K562 (cell line): Measurements from ENCODE around the gene ATP8A1. TPM values are rescaled to one million over a fixed set of nuclear protein-coding genes. Genes with fewer than 3 reads are reported as not detected.

ENCODE experiments used
- ATAC-seq: fragments of 200-7000 bp; cut with Tn5 transposase; 3 replicates; pipeline ENCODE4 v1.9.1; 2020; ENCODE audit warnings: moderate library complexity
- BruUV-seq: library from RNA; stranded (reverse); fragments of 400-500 nt; replicated peaks from 2 replicates; lab custom pipeline; 2021; lab: Mats Ljungman, UMichigan
- CTCF ChIA-PET: fragments of 300-600 bp; formaldehyde crosslinking; extraction: SDS; loops from one replicate; lab custom pipeline; 2021; ENCODE audit warnings: low intra/inter-chr PET ratio; lab: Yijun Ruan, JAX
- POLR2A ChIA-PET: fragments of 300-600, 350-650 bp; sonication (Branson Sonifier 250); formaldehyde crosslinking; extraction: SDS; loops from one replicate; lab custom pipeline; 2021; ENCODE audit warnings: antibody characterized with exemption, inconsistent platforms; lab: Yijun Ruan, JAX
- DNase-seq, 4 experiments: peaks; one replicate each; pipeline versions ENCODE4 v3.0.0 to v3.0.0-alpha.2; 2011 to 2018; ENCODE audit warnings: low spot score in 3 of 4, mixed read lengths in 3 of 4; ENCODE audit errors: extremely low read depth in 1 of 4
- FAIRE-seq: peaks from 2 replicates; lab custom pipeline; 2011; peaks lifted over from hg19 to GRCh38; lab: Jason Lieb, UNC
- H2AFZ ChIP-seq: 2 replicates; pipeline ENCODE4 v1.6.0; 2011; ENCODE audit warnings: low read depth, low read length, control low read depth, inconsistent platforms
- H3K27ac ChIP-seq: fragments of 200-600 bp; 3 replicates; pipeline ENCODE4 v1.8.0; 2011; ENCODE audit warnings: low read depth, mild to moderate bottlenecking, control low read depth, inconsistent platforms, low read length, moderate library complexity, mixed read lengths; ENCODE audit errors: extremely low read depth
- H3K27me3 ChIP-seq, 2 experiments: fragments of 300-600 bp in 1 of 2; 2 replicates in 1 of 2; 3 replicates in 1 of 2; pipeline versions ENCODE4 v1.6.0 to v1.8.0; 2011; ENCODE audit warnings: inconsistent platforms in 2 of 2, low read length in 2 of 2, mild to moderate bottlenecking in 1 of 2, mixed read lengths in 1 of 2, moderate library complexity in 1 of 2; ENCODE audit not compliant: control insufficient read depth in 2 of 2, insufficient read depth in 2 of 2
- H3K36me3 ChIP-seq: fragments of 300-600 bp; 3 replicates; pipeline ENCODE4 v1.8.0; 2011; ENCODE audit warnings: mild to moderate bottlenecking, low read length, inconsistent platforms; ENCODE audit not compliant: control insufficient read depth, insufficient read depth
- H3K4me1 ChIP-seq, 2 experiments: fragments of 200-600 bp in 1 of 2; replicated peaks in 1 of 2; 2 replicates in 1 of 2; 3 replicates in 1 of 2; pipeline versions ENCODE4 v1.5.1 to v1.8.0; 2011; ENCODE audit warnings: inconsistent platforms in 2 of 2, low read length in 2 of 2, mild to moderate bottlenecking in 1 of 2, mixed read lengths in 1 of 2, moderate library complexity in 1 of 2; ENCODE audit not compliant: control insufficient read depth in 2 of 2, insufficient read depth in 2 of 2
- H3K4me2 ChIP-seq: 2 replicates; pipeline ENCODE4 v1.6.1; 2011; ENCODE audit warnings: low read length, control low read depth, inconsistent platforms, mixed read lengths; ENCODE audit not compliant: insufficient read depth
- H3K4me3 ChIP-seq: fragments of 200-600 bp; sonication (generic), shearing (Covaris generic); 2 replicates; pipeline ENCODE4 v1.5.1; 2016; ENCODE audit warnings: control low read depth, inconsistent platforms
- H3K79me2 ChIP-seq: fragments of 200-600 bp; 3 replicates; pipeline ENCODE4 v1.8.0; 2011; ENCODE audit warnings: low read length, inconsistent platforms; ENCODE audit not compliant: control insufficient read depth, insufficient read depth
- H3K9ac ChIP-seq, 2 experiments: 2 replicates each; pipeline versions ENCODE4 v1.6.0 to v1.6.1; 2011; ENCODE audit warnings: low read depth in 2 of 2, low read length in 2 of 2, control low read depth in 1 of 2, inconsistent platforms in 1 of 2, mild to moderate bottlenecking in 1 of 2, mixed read lengths in 1 of 2; ENCODE audit not compliant: insufficient read depth in 1 of 2
- H3K9me1 ChIP-seq: one replicate; pipeline ENCODE4 v1.6.0; 2011; ENCODE audit warnings: inconsistent platforms, mild to moderate bottlenecking, low read length, moderate library complexity; ENCODE audit not compliant: control insufficient read depth, insufficient read depth
- H3K9me3 ChIP-seq: replicated peaks from 2 replicates; pipeline ENCODE4 v1.5.1; 2011; ENCODE audit warnings: low read depth, low read length, inconsistent platforms; ENCODE audit not compliant: control insufficient read depth, insufficient read depth
- H4K20me1 ChIP-seq: replicated peaks from 2 replicates; pipeline ENCODE4 v1.6.1; 2011; ENCODE audit warnings: low read length, inconsistent platforms, mixed read lengths; ENCODE audit not compliant: control insufficient read depth, insufficient read depth
- NFIC ChIP-seq: fragments of 450-650 bp; IDR thresholded peaks from 2 replicates; pipeline ENCODE4 v1.6.1; 2017; ENCODE audit warnings: mild to moderate bottlenecking, inconsistent platforms
- NFIX ChIP-seq: fragments of 250-450 bp; sonication (Bioruptor Pico); IDR thresholded peaks from 2 replicates; pipeline ENCODE4 v1.4.0; 2020; ENCODE audit warnings: low read depth, mild to moderate bottlenecking, moderate library complexity
- WGBS: fragments of 100-300 bp; shearing (Covaris generic); methylation state at CpG from one replicate; pipeline ENCODE4 v1.1.6; 2016; ENCODE audit warnings: low coverage, mixed read lengths; ENCODE audit not compliant: insufficient coverage; ENCODE audit errors: missing lambda C conversion rate; 5-methylcytosine and 5-hydroxymethylcytosine counted together
- in situ Hi-C: fragments of 300-500 bp; cut with MboI; formaldehyde crosslinking; loops from 4 replicates; pipeline ENCODE4 v1.15.0; 2018; ENCODE audit warnings: inconsistent platforms, mixed read lengths
- intact Hi-C: fragments of 100-400 bp; cut with micrococcal nuclease; formaldehyde crosslinking; loops from 2 replicates; pipeline ENCODE4 v1.14.2; 2022
- polyA plus RNA-seq, 8 experiments: library from polyadenylated mRNA; depleted of rRNA in 4 of 8; stranded (reverse) in 5 of 8; unstranded in 3 of 8; fragments of >200 nt; fragmentation: Nextera tagmentation in 2 of 8; fragmentation: Illumina TruSeq in 1 of 8; extraction: Ambion mirVana in 2 of 8; extraction: Trizol in 1 of 8; gene quantifications; 2 replicates each; pipeline versions ENCODE4 v1.2.1 to v1.2.3, GENCODE V29; 2011 to 2014; ENCODE audit warnings: inconsistent platforms in 1 of 8, missing spikeins in 1 of 8
- total RNA-seq, 7 experiments: library from RNA; depleted of rRNA in 6 of 7; stranded (reverse); fragments of >200 nt in 6 of 7; fragmentation: Illumina TruSeq in 2 of 7; extraction: Trizol in 2 of 7; gene quantifications; 2 replicates each; pipeline versions ENCODE4 v1.2.1 to v1.2.3, GENCODE V29; 2011 to 2021; ENCODE audit warnings: low replicate concordance in 1 of 7
- TF ChIP-seq, protein P1 (sequence below): sonication (generic); formaldehyde crosslinking; IDR thresholded peaks from 2 replicates; pipeline ENCODE4 v1.8.0; 2022; ENCODE audit warnings: mild to moderate bottlenecking, missing genetic modification reagents
- TF ChIP-seq, protein P2 (sequence below): IDR thresholded peaks from 3 replicates; pipeline ENCODE4 v1.6.1; 2011; ENCODE audit warnings: borderline replicate concordance, mild to moderate bottlenecking, moderate library complexity; ENCODE audit not compliant: insufficient read length; ENCODE audit errors: extremely low read depth

Gene ATP8A1
- total and polyA plus RNA-seq, 9 of the 15 experiments (the other 6 are each of a cell fraction or from before 2014, with no cell fraction given) = 0.05 to 0.29 (median 0.07) TPM; not detected in 2

DNA sequence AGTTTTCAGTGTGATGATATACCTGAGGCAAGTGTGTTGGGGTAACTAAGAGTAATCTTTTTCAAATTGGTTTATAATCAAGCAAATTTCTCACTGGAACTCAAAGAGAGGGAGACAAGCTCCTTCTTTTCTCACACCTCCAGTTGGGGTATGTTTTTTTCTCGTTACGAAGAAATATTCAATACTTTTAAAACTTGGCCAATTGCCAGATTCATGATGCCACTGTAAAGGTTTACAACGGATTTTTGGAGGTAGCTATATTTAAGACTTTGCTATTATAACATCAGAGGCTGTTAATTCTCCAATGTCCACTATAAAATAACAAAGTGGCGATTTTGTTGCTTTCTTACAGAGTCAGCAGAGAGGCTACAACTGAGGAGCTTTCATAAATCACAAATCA is 49.2 kb upstream of the ATP8A1 start:
- no peak overlapping the region for H3K4me2 ChIP-seq
- peak; percentile 88 for TF ChIP-seq NFIC
- TF ChIP-seq, protein P1, sequence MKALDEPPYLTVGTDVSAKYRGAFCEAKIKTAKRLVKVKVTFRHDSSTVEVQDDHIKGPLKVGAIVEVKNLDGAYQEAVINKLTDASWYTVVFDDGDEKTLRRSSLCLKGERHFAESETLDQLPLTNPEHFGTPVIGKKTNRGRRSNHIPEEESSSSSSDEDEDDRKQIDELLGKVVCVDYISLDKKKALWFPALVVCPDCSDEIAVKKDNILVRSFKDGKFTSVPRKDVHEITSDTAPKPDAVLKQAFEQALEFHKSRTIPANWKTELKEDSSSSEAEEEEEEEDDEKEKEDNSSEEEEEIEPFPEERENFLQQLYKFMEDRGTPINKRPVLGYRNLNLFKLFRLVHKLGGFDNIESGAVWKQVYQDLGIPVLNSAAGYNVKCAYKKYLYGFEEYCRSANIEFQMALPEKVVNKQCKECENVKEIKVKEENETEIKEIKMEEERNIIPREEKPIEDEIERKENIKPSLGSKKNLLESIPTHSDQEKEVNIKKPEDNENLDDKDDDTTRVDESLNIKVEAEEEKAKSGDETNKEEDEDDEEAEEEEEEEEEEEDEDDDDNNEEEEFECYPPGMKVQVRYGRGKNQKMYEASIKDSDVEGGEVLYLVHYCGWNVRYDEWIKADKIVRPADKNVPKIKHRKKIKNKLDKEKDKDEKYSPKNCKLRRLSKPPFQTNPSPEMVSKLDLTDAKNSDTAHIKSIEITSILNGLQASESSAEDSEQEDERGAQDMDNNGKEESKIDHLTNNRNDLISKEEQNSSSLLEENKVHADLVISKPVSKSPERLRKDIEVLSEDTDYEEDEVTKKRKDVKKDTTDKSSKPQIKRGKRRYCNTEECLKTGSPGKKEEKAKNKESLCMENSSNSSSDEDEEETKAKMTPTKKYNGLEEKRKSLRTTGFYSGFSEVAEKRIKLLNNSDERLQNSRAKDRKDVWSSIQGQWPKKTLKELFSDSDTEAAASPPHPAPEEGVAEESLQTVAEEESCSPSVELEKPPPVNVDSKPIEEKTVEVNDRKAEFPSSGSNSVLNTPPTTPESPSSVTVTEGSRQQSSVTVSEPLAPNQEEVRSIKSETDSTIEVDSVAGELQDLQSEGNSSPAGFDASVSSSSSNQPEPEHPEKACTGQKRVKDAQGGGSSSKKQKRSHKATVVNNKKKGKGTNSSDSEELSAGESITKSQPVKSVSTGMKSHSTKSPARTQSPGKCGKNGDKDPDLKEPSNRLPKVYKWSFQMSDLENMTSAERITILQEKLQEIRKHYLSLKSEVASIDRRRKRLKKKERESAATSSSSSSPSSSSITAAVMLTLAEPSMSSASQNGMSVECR (CRISPR knock-in tag) = no peak
- TF ChIP-seq, protein P2, sequence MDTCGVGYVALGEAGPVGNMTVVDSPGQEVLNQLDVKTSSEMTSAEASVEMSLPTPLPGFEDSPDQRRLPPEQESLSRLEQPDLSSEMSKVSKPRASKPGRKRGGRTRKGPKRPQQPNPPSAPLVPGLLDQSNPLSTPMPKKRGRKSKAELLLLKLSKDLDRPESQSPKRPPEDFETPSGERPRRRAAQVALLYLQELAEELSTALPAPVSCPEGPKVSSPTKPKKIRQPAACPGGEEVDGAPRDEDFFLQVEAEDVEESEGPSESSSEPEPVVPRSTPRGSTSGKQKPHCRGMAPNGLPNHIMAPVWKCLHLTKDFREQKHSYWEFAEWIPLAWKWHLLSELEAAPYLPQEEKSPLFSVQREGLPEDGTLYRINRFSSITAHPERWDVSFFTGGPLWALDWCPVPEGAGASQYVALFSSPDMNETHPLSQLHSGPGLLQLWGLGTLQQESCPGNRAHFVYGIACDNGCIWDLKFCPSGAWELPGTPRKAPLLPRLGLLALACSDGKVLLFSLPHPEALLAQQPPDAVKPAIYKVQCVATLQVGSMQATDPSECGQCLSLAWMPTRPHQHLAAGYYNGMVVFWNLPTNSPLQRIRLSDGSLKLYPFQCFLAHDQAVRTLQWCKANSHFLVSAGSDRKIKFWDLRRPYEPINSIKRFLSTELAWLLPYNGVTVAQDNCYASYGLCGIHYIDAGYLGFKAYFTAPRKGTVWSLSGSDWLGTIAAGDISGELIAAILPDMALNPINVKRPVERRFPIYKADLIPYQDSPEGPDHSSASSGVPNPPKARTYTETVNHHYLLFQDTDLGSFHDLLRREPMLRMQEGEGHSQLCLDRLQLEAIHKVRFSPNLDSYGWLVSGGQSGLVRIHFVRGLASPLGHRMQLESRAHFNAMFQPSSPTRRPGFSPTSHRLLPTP = no peak
- peak; percentile 79 for TF ChIP-seq NFIX
- H3K9ac ChIP-seq = no peak overlapping the region
- WGBS = 4% methylated on average over 4 of the region's 4 CpGs
- no peak overlapping the region for H2AFZ ChIP-seq
- H3K4me3 ChIP-seq = no peak overlapping the region
- no peaks in the 10 kb centered on the region for H3K27me3 ChIP-seq
- ATAC-seq (no peak), DNase-seq (no peak), FAIRE-seq (no peak)
- CTCF ChIA-PET = no interaction called here
- no peaks in the 10 kb centered on the region for H3K79me2 ChIP-seq
- no peak overlapping the region for H3K27ac ChIP-seq
- H3K9me3 ChIP-seq = no peaks in the 10 kb centered on the region
- intact Hi-C loops (no loop called here), in situ Hi-C loops (no loop called here)
- POLR2A ChIA-PET = no interaction called here
- no TSS peak for BruUV-seq
- no peaks in the 10 kb centered on the region for H3K36me3 ChIP-seq
- no peaks in the 10 kb centered on the region for H4K20me1 ChIP-seq
- no peaks in the 10 kb centered on the region for H3K9me1 ChIP-seq
- H3K4me1 ChIP-seq = no peaks in the 10 kb centered on the region
